H7 (cell line): ENCODE measurements around the gene TP53TG3C. TPM values are rescaled to one million over a fixed set of nuclear protein-coding genes. Genes with fewer than 3 reads are reported as not detected.
"Not testable (repeated sequence)": the region's sequence is repeated elsewhere in the genome, so short reads cannot be mapped to it uniquely, and the experiment has no call there.

Source experiments
- DNase-seq: peaks from one replicate; pipeline ENCODE4 v3.0.0; 2012
- H3K27me3 ChIP-seq: 2 replicates; pipeline ENCODE4 v1.6.0; 2011; ENCODE audit warnings: mild to moderate bottlenecking, low read length; ENCODE audit not compliant: control insufficient read depth, insufficient read depth
- H3K36me3 ChIP-seq: replicated peaks from 2 replicates; pipeline ENCODE4 v1.5.1; 2011; ENCODE audit warnings: low read length; ENCODE audit not compliant: control insufficient read depth, insufficient read depth
- H3K4me3 ChIP-seq: 2 replicates; pipeline ENCODE4 v1.5.1; 2011; ENCODE audit warnings: low read depth, mild to moderate bottlenecking, control low read depth, low read length, moderate library complexity; ENCODE audit not compliant: insufficient read depth
- total RNA-seq: library from RNA; depleted of rRNA; stranded (reverse); fragments of >200 nt; shearing (Covaris generic); gene quantifications from 2 replicates; pipeline ENCODE4 v1.2.3, GENCODE V29; 2014; rRNA removed

The TP53TG3C gene
- total RNA-seq = not detected in 2 replicates

GRCh38 chr16:33193926-33194325 is at the start of gene TP53TG3C:
Gene TP53TG3C, plus strand, starts transcription at chr16:33194226. Its CDS starts 68 bp downstream, at chr16:33194294.
- not testable (repeated sequence) for H3K27me3 ChIP-seq, H3K36me3 ChIP-seq, DNase-seq, H3K4me3 ChIP-seq

Other genes starting within 250 kb of the TP53TG3C start
- gene TP53TG3E, start 110.1 kb downstream of the TP53TG3C start, total RNA-seq = not detected in 2 replicates
- gene TP53TG3B, start 166.6 kb downstream of the TP53TG3C start, total RNA-seq = not detected in 2 replicates